Karpas-422 (cell line): ENCODE results near the gene ZMIZ1. TPM values are rescaled to one million over a fixed set of nuclear protein-coding genes. Genes with fewer than 3 reads are reported as not detected.

Source experiments
- DNase-seq: peaks from one replicate; pipeline ENCODE4 v3.0.0-alpha.2; 2015
- H2AFZ ChIP-seq: fragments of 200-600 bp; sonication (generic); 2 replicates; pipeline ENCODE4 v1.6.1; 2014; ENCODE audit warnings: antibody characterized with exemption, low read length, mixed read lengths
- H3K27ac ChIP-seq: fragments of 200-600 bp; sonication (generic); 2 replicates; pipeline ENCODE4 v1.5.1; 2014; ENCODE audit warnings: mild to moderate bottlenecking, low read length, moderate library complexity
- H3K27me3 ChIP-seq: fragments of 200-600 bp; sonication (generic); 2 replicates; pipeline ENCODE4 v1.6.1; 2014; ENCODE audit warnings: low read length, mixed read lengths
- H3K36me3 ChIP-seq: fragments of 200-600 bp; sonication (generic); 2 replicates; pipeline ENCODE4 v1.6.1; 2014; ENCODE audit warnings: low read length, mixed read lengths; ENCODE audit not compliant: insufficient read depth
- H3K4me1 ChIP-seq: fragments of 200-600 bp; sonication (generic); 2 replicates; pipeline ENCODE4 v1.6.1; 2014; ENCODE audit warnings: mild to moderate bottlenecking, low read length, mixed read lengths
- H3K4me2 ChIP-seq: fragments of 200-600 bp; sonication (generic); 2 replicates; pipeline ENCODE4 v1.6.1; 2014; ENCODE audit warnings: low read length, low read depth, mild to moderate bottlenecking; ENCODE audit not compliant: poor library complexity, severe bottlenecking
- H3K4me3 ChIP-seq: fragments of 200-600 bp; sonication (generic); 2 replicates; pipeline ENCODE4 v1.5.1; 2014; ENCODE audit warnings: mild to moderate bottlenecking, antibody characterized with exemption, low read length, mixed read lengths
- H3K79me2 ChIP-seq: fragments of 200-600 bp; sonication (generic); 2 replicates; pipeline ENCODE4 v1.6.1; 2014; ENCODE audit warnings: mild to moderate bottlenecking, low read length, mixed read lengths
- H3K9ac ChIP-seq: fragments of 200-600 bp; sonication (generic); 2 replicates; pipeline ENCODE4 v1.6.0; 2014; ENCODE audit warnings: low read length
- H3K9me2 ChIP-seq: fragments of 200-600 bp; sonication (generic), shearing (Covaris generic); replicated peaks from 2 replicates; pipeline ENCODE4 v1.6.0; 2014; ENCODE audit warnings: mild to moderate bottlenecking, low read length, moderate library complexity; ENCODE audit not compliant: insufficient read depth
- H3K9me3 ChIP-seq: fragments of 300-700, 200-600 bp; sonication (generic); 2 replicates; pipeline ENCODE4 v1.6.1; 2014; ENCODE audit warnings: low read length, mixed read lengths
- H4K20me1 ChIP-seq: fragments of 200-600 bp; sonication (generic); 2 replicates; pipeline ENCODE4 v1.6.1; 2014; ENCODE audit warnings: mild to moderate bottlenecking, antibody characterized with exemption, low read length, low read depth; ENCODE audit not compliant: insufficient read depth
- total RNA-seq: library from RNA; depleted of rRNA; stranded (reverse); fragments of >200 nt; shearing (Covaris generic); gene quantifications from 2 replicates; pipeline ENCODE4 v1.2.3, GENCODE V29; 2014; ENCODE audit warnings: low replicate concordance

ZMIZ1 gene
- total RNA-seq, 1 experiment from 2014 or later: 73.1 TPM

GRCh38 chr10:79207726-79208125 lies 139.0 kb downstream of the ZMIZ1 start:
- Histone ChIP-seq H3K79me2 (no peaks in the 10 kb centered on the region), H4K20me1 (peaks cover 17% of the 10 kb centered on the region), H3K4me1 (peaks cover 36% of the 10 kb centered on the region), H3K27me3 (no peaks in the 10 kb centered on the region), H3K4me3 (no peak overlapping the region), H3K9me2 (no peaks in the 10 kb centered on the region), H3K9me3 (no peaks in the 10 kb centered on the region), H3K36me3 (no peaks in the 10 kb centered on the region), H3K27ac (no peak overlapping the region), H3K4me2 (no peak overlapping the region), H3K9ac (no peak overlapping the region), H2AFZ (no peak overlapping the region)
- DNase-seq: no peak

DNA sequence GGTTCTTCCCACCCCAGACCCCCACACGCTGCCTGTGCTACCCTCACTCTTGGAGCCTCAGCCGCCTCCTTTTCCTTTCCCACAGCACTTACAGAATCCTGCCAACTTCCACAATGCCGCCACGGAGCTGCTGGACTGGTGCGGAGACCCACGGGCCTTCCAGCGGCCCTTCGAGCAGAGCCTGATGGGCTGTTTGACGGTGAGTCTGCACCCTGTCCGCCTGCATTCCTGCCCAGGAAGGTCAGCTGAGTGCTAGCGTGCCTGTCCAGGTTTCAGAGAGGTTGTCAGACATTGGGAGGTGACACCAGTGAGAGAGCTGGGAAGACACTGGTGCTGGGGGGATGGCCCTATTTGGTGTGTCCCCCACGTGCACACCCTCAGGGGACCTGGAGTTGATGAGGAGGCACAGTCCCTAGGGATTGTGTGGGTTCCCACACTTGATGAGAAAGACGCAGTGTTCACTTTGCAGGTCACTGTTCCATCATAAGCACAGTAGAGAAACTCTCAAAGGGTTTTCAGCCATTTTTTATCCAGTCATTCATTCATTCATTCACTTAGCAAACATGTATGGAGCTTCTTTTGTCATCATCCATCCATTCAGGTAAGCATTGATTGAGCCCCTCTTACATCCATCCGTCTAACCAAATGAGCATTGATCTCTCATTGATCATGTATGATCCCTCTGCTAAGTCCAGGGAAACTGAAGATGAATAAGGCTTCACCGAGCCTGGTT lies 139.7 kb downstream of the ZMIZ1 start:
- Histone ChIP-seq H3K79me2 (no peaks in the 10 kb centered on the region), H3K9me2 (no peaks in the 10 kb centered on the region), H2AFZ (no peak overlapping the region), H3K9ac (no peak overlapping the region), H3K27ac (no peak overlapping the region), H3K9me3 (no peaks in the 10 kb centered on the region), H4K20me1 (peaks cover 17% of the 10 kb centered on the region), H3K27me3 (no peaks in the 10 kb centered on the region), H3K4me3 (no peak overlapping the region), H3K36me3 (no peaks in the 10 kb centered on the region), H3K4me2 (no peak overlapping the region), H3K4me1 (peaks cover 29% of the 10 kb centered on the region)
- DNase-seq: no peak

GRCh38 chr10:79209340-79209739 lies 140.6 kb downstream of the ZMIZ1 start:
- DNase-seq: no peak
- H3K4me1 ChIP-seq: peaks cover 19% of the 10 kb centered on the region
- H3K9me3 ChIP-seq: no peaks in the 10 kb centered on the region
- H3K79me2 ChIP-seq: no peaks in the 10 kb centered on the region
- H3K27ac ChIP-seq: no peak overlapping the region
- H3K4me3 ChIP-seq: no peak overlapping the region
- H3K36me3 ChIP-seq: no peaks in the 10 kb centered on the region
- peaks cover 17% of the 10 kb centered on the region for H4K20me1 ChIP-seq
- H3K9ac ChIP-seq: no peak overlapping the region
- H3K27me3 ChIP-seq: no peaks in the 10 kb centered on the region
- no peak overlapping the region for H2AFZ ChIP-seq
- no peak overlapping the region for H3K4me2 ChIP-seq
- H3K9me2 ChIP-seq: no peaks in the 10 kb centered on the region

- H3K27me3 ChIP-seq: no peaks in the 10 kb centered on the region
- H3K36me3 ChIP-seq: no peaks in the 10 kb centered on the region
- H2AFZ ChIP-seq: no peak overlapping the region
- H3K9ac ChIP-seq: no peak overlapping the region
- peak; percentile 40 for DNase-seq
- no peaks in the 10 kb centered on the region for H3K9me3 ChIP-seq
- H3K4me2 ChIP-seq: no peak overlapping the region
- no peak overlapping the region for H3K27ac ChIP-seq
- peaks cover 15% of the 10 kb centered on the region for H3K4me1 ChIP-seq
- H4K20me1 ChIP-seq: peaks cover 17% of the 10 kb centered on the region
- H3K4me3 ChIP-seq: no peak overlapping the region
- H3K79me2 ChIP-seq: no peaks in the 10 kb centered on the region
- H3K9me2 ChIP-seq: no peaks in the 10 kb centered on the region
Observed at GRCh38 chr10:79209831-79210230, 141.1 kb downstream of the ZMIZ1 start.

GRCh38 chr10:79210672-79211071 lies 141.9 kb downstream of the ZMIZ1 start:
- H3K36me3 ChIP-seq: no peaks in the 10 kb centered on the region
- H3K9ac ChIP-seq: no peak overlapping the region
- peaks cover 13% of the 10 kb centered on the region for H3K4me1 ChIP-seq
- H3K4me2 ChIP-seq: no peak overlapping the region
- peaks cover 17% of the 10 kb centered on the region for H4K20me1 ChIP-seq
- no peak overlapping the region for H3K4me3 ChIP-seq
- DNase-seq: no peak
- no peak overlapping the region for H3K27ac ChIP-seq
- H3K9me2 ChIP-seq: no peaks in the 10 kb centered on the region
- no peak overlapping the region for H2AFZ ChIP-seq
- H3K27me3 ChIP-seq: no peaks in the 10 kb centered on the region
- H3K79me2 ChIP-seq: no peaks in the 10 kb centered on the region
- no peaks in the 10 kb centered on the region for H3K9me3 ChIP-seq

- Histone ChIP-seq H3K36me3 (no peaks in the 10 kb centered on the region), H3K79me2 (no peaks in the 10 kb centered on the region), H3K27ac (no peak overlapping the region), H3K4me2 (no peak overlapping the region), H4K20me1 (peaks cover 17% of the 10 kb centered on the region), H3K9me3 (no peaks in the 10 kb centered on the region), H3K9me2 (no peaks in the 10 kb centered on the region), H3K9ac (no peak overlapping the region), H2AFZ (no peak overlapping the region), H3K4me3 (no peak overlapping the region), H3K4me1 (peaks cover 5% of the 10 kb centered on the region), H3K27me3 (no peaks in the 10 kb centered on the region)
- DNase-seq: no peak
Observed at GRCh38 chr10:79211616-79212015, 142.8 kb downstream of the ZMIZ1 start.

GRCh38 chr10:79215531-79215930 lies 146.8 kb downstream of the ZMIZ1 start:
- Histone ChIP-seq H3K36me3 (no peaks in the 10 kb centered on the region), H3K4me2 (no peak overlapping the region), H3K9ac (no peak overlapping the region), H3K4me1 (no peaks in the 10 kb centered on the region), H2AFZ (no peak overlapping the region), H3K27me3 (no peaks in the 10 kb centered on the region), H3K9me2 (no peaks in the 10 kb centered on the region), H3K79me2 (no peaks in the 10 kb centered on the region), H3K27ac (no peak overlapping the region), H4K20me1 (peaks cover 7% of the 10 kb centered on the region; the same call in 1 of the 2 replicates), H3K9me3 (no peaks in the 10 kb centered on the region), H3K4me3 (no peak overlapping the region)
- no peak for DNase-seq

- no peaks in the 10 kb centered on the region for H4K20me1 ChIP-seq
- no peak for DNase-seq
- H3K9ac ChIP-seq: no peak overlapping the region
- no peak overlapping the region for H3K27ac ChIP-seq
- no peaks in the 10 kb centered on the region for H3K9me3 ChIP-seq
- H3K4me3 ChIP-seq: no peak overlapping the region
- H2AFZ ChIP-seq: no peak overlapping the region
- no peak overlapping the region for H3K4me2 ChIP-seq
- no peaks in the 10 kb centered on the region for H3K4me1 ChIP-seq
- no peaks in the 10 kb centered on the region for H3K27me3 ChIP-seq
- no peaks in the 10 kb centered on the region for H3K79me2 ChIP-seq
- no peaks in the 10 kb centered on the region for H3K9me2 ChIP-seq
- H3K36me3 ChIP-seq: no peaks in the 10 kb centered on the region
Observed at GRCh38 chr10:79219322-79219957, 150.7 kb downstream of the ZMIZ1 start.
